HepG2 (cell line): Measurements from ENCODE around the gene MUL1.

Source experiments
- AFF4 ChIP-seq: sonication (generic); formaldehyde crosslinking; IDR thresholded peaks from 2 replicates; pipeline ENCODE4 v1.4.0; 2020; ENCODE audit warnings: missing genetic modification reagents
- ATF4 ChIP-seq, 2 experiments: fragments of 450-650 bp in 1 of 2; sonication (generic) in 1 of 2; formaldehyde crosslinking; IDR thresholded peaks; 2 replicates each; pipeline versions ENCODE4 v1.5.0 to v1.8.0; 2020 to 2022; ENCODE audit warnings: mild to moderate bottlenecking in 1 of 2, missing genetic modification reagents in 1 of 2
- ATRX ChIP-seq: sonication (generic); formaldehyde crosslinking; IDR thresholded peaks from 2 replicates; pipeline ENCODE4 v1.4.0; 2020; ENCODE audit warnings: missing genetic modification reagents, borderline replicate concordance
- ESRRA ChIP-seq: sonication (generic); formaldehyde crosslinking; IDR thresholded peaks from 2 replicates; pipeline ENCODE4 v1.5.1; 2020; ENCODE audit warnings: mild to moderate bottlenecking, low read depth, missing genetic modification reagents
- REL ChIP-seq: sonication (generic); formaldehyde crosslinking; conservative IDR thresholded peaks from 2 replicates; pipeline ENCODE4 v1.8.0; 2022; ENCODE audit warnings: mild to moderate bottlenecking, missing genetic modification reagents, moderate library complexity
- TCF12 ChIP-seq, 2 experiments: fragments of 450-650 bp in 1 of 2; sonication (generic) in 1 of 2; formaldehyde crosslinking in 1 of 2; IDR thresholded peaks; 2 replicates each; pipeline versions ENCODE4 v1.6.1 to v1.8.0; 2017 to 2022; ENCODE audit warnings: antibody characterized with exemption in 1 of 2, mild to moderate bottlenecking in 1 of 2, missing genetic modification reagents in 1 of 2, moderate library complexity in 1 of 2
- ZKSCAN8 ChIP-seq: IDR thresholded peaks from 2 replicates; pipeline ENCODE4 v1.6.1; 2016; ENCODE audit warnings: borderline replicate concordance, missing genetic modification reagents, missing compliant biosample characterization
- ZNF274 ChIP-seq: sonication (generic); formaldehyde crosslinking; IDR thresholded peaks from 2 replicates; pipeline ENCODE4 v1.5.1; 2020; ENCODE audit warnings: mild to moderate bottlenecking, missing genetic modification reagents

- TF ChIP-seq REL (CRISPR knock-in tag) (no peak), ZNF274 (CRISPR knock-in tag) (no peak), TCF12 (IDR thresholded peaks at IDR 0.05) (no peak), TCF12 (CRISPR knock-in tag; IDR thresholded peaks at IDR 0.05) (no peak), ESRRA (CRISPR knock-in tag) (no peak), ZKSCAN8 (no peak), ATF4 (CRISPR knock-in tag; IDR thresholded peaks at IDR 0.05) (no peak), AFF4 (CRISPR knock-in tag) (no peak), ATRX (CRISPR knock-in tag) (no peak)
These were observed 10.4 kb downstream of the MUL1 start for GRCh38 chr1:20497506-20497905.
